GM21423 (cell line): Measurements from ENCODE around the gene C16orf78.

Experiments used
- ATAC-seq: cut with Tn5 transposase; IDR thresholded peaks from one replicate; pipeline ENCODE4 v1.9.1; 2021; ENCODE audit warnings: mild to moderate bottlenecking, moderate library complexity; ENCODE audit not compliant: unreplicated experiment

Gene C16orf78

GRCh38 chr16:49382916-49383315 is 9.3 kb downstream of the C16orf78 start:
- ATAC-seq, result no peak

- ATAC-seq, result no peak
Observed at GRCh38 chr16:49395021-49395420, 21.4 kb downstream of the C16orf78 start.

- no peak for ATAC-seq
Observed at GRCh38 chr16:49396206-49396720, 22.7 kb downstream of the C16orf78 start.

- ATAC-seq, result no peak
Observed at GRCh38 chr16:49398761-49399160, 25.2 kb downstream of the C16orf78 start.

- peak; percentile 99 for ATAC-seq
Observed at GRCh38 chr16:49399594-49400364, 26.2 kb downstream of the C16orf78 start.

- ATAC-seq, result no peak
Observed at GRCh38 chr16:49400611-49401010, 27.0 kb downstream of the C16orf78 start.

GRCh38 chr16:49405123-49405522 is 31.5 kb downstream of the C16orf78 start:
- ATAC-seq, result no peak

- no peak for ATAC-seq
Observed at GRCh38 chr16:49405530-49405929, 31.9 kb downstream of the C16orf78 start.

GRCh38 chr16:49407873-49408550 is 34.4 kb downstream of the C16orf78 start:
- peak; percentile 81 for ATAC-seq

GRCh38 chr16:49409121-49409520 is 35.5 kb downstream of the C16orf78 start:
- ATAC-seq, result no peak

GRCh38 chr16:49410226-49410625 is 36.6 kb downstream of the C16orf78 start:
- ATAC-seq, result no peak

GRCh38 chr16:49411121-49411970 is 37.7 kb downstream of the C16orf78 start:
- ATAC-seq, result no peak

GRCh38 chr16:49414671-49415070 is 41.1 kb downstream of the C16orf78 start:
- no peak for ATAC-seq

- no peak for ATAC-seq
Observed at GRCh38 chr16:49415083-49415482, 41.5 kb downstream of the C16orf78 start.

GRCh38 chr16:49416001-49416675 is 42.5 kb downstream of the C16orf78 start:
- no peak for ATAC-seq

GRCh38 chr16:49417354-49417753 is 43.8 kb downstream of the C16orf78 start:
- no peak for ATAC-seq

GRCh38 chr16:49419006-49419405 is 45.4 kb downstream of the C16orf78 start:
- ATAC-seq, result no peak

- no peak for ATAC-seq
Observed at GRCh38 chr16:49419862-49420261, 46.3 kb downstream of the C16orf78 start.

- no peak for ATAC-seq
Observed at GRCh38 chr16:49422896-49423295, 49.3 kb downstream of the C16orf78 start.

GRCh38 chr16:49424961-49425360 is 51.4 kb downstream of the C16orf78 start:
- ATAC-seq, result no peak

GRCh38 chr16:49427771-49428170 is 54.2 kb downstream of the C16orf78 start:
- ATAC-seq, result no peak
